NT2/D1 (cell line): Measurements from ENCODE around the gene CPE.
"Not testable (repeated sequence)": the region's sequence is repeated elsewhere in the genome, so short reads cannot be mapped to it uniquely, and the experiment has no call there.

Experiments
- DNase-seq: peaks from one replicate; pipeline ENCODE4 v3.0.0-alpha.2; 2011; ENCODE audit warnings: low read depth, low spot score
- H3K27me3 ChIP-seq: 2 replicates; pipeline ENCODE4 v1.6.0; 2011; ENCODE audit warnings: mild to moderate bottlenecking; ENCODE audit not compliant: insufficient read length, insufficient read depth
- H3K36me3 ChIP-seq: 2 replicates; pipeline ENCODE4 v1.6.1; 2011; ENCODE audit warnings: mild to moderate bottlenecking, low read length, mixed read lengths; ENCODE audit not compliant: insufficient read depth, insufficient read length
- H3K4me1 ChIP-seq: 2 replicates; pipeline ENCODE4 v1.5.1; 2011; ENCODE audit not compliant: insufficient read depth, insufficient read length
- H3K4me3 ChIP-seq: 2 replicates; pipeline ENCODE4 v1.5.1; 2011; ENCODE audit warnings: low read depth; ENCODE audit not compliant: insufficient read length
- H3K9ac ChIP-seq: 2 replicates; pipeline ENCODE4 v1.6.0; 2011; ENCODE audit warnings: low read depth; ENCODE audit not compliant: insufficient read length
- H3K9me3 ChIP-seq: 2 replicates; pipeline ENCODE4 v1.5.1; 2011; ENCODE audit warnings: mild to moderate bottlenecking, low read length; ENCODE audit not compliant: insufficient read depth
- SUZ12 ChIP-seq: IDR thresholded peaks from 2 replicates; pipeline ENCODE4 v1.6.1; 2011; ENCODE audit not compliant: insufficient read length, insufficient read depth; ENCODE audit errors: extremely low read depth
- YY1 ChIP-seq: IDR thresholded peaks from 2 replicates; pipeline ENCODE4 v1.6.1; 2011; ENCODE audit not compliant: insufficient read length, insufficient read depth
- ZNF274 ChIP-seq: IDR thresholded peaks from 2 replicates; pipeline ENCODE4 v1.6.1; 2011; ENCODE audit warnings: mild to moderate bottlenecking, low read depth, low read length

The CPE gene

DNA sequence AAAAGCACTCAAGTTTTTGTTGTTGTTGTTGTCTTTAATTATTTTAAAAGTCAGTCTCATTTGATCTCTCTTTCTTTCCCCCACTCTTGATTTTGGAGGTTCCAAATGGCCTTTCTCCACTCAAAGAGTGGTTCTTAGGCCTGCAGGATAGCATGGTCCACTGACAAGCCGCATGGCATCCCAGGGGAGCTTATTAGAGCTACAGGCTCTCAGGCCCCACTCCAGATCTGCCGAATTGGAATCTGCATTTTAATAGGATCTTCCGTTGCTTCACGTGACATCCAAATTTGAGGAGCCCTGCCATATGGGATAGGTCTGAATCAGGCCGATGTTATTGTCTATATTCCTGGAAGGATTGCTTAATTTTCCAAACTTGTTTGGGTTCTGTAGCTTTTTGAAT, 72.1 kb downstream of the CPE start:
- no peaks in the 10 kb centered on the region for H3K9me3 ChIP-seq
- no peak for DNase-seq
- no peaks in the 10 kb centered on the region for H3K4me1 ChIP-seq
- TF ChIP-seq ZNF274 (no peak), SUZ12 (no peak), YY1 (no peak)
- no peaks in the 10 kb centered on the region for H3K27me3 ChIP-seq
- no peak overlapping the region for H3K9ac ChIP-seq
- no peak overlapping the region for H3K4me3 ChIP-seq
- no peaks in the 10 kb centered on the region for H3K36me3 ChIP-seq

GRCh38 chr4:165453140-165453539, 74.3 kb downstream of the CPE start:
- not testable (repeated sequence) for DNase-seq, H3K27me3 ChIP-seq, H3K9ac ChIP-seq, H3K4me1 ChIP-seq, H3K36me3 ChIP-seq, H3K4me3 ChIP-seq, H3K9me3 ChIP-seq

GRCh38 chr4:165454426-165454825, 75.6 kb downstream of the CPE start:
- H3K4me3 ChIP-seq = no peak overlapping the region
- H3K36me3 ChIP-seq = no peaks in the 10 kb centered on the region
- no peaks in the 10 kb centered on the region for H3K27me3 ChIP-seq
- DNase-seq = no peak
- no peaks in the 10 kb centered on the region for H3K9me3 ChIP-seq
- TF ChIP-seq YY1 = no peak
- no peak for TF ChIP-seq SUZ12
- no peak for TF ChIP-seq ZNF274
- H3K4me1 ChIP-seq = no peaks in the 10 kb centered on the region
- no peak overlapping the region for H3K9ac ChIP-seq

- Histone ChIP-seq H3K4me3 (no peak overlapping the region), H3K9ac (no peak overlapping the region), H3K36me3 (no peaks in the 10 kb centered on the region), H3K4me1 (no peaks in the 10 kb centered on the region), H3K27me3 (no peaks in the 10 kb centered on the region), H3K9me3 (no peaks in the 10 kb centered on the region)
- no peak for DNase-seq
- no peak for TF ChIP-seq ZNF274
- TF ChIP-seq YY1 = no peak
- no peak for TF ChIP-seq SUZ12
These were observed 79.0 kb downstream of the CPE start for GRCh38 chr4:165457793-165458192.

- H3K4me1 ChIP-seq = no peaks in the 10 kb centered on the region
- H3K4me3 ChIP-seq = no peak overlapping the region
- H3K9ac ChIP-seq = no peak overlapping the region
- no peak for TF ChIP-seq SUZ12
- TF ChIP-seq ZNF274 = no peak
- no peak for TF ChIP-seq YY1
- H3K27me3 ChIP-seq = no peaks in the 10 kb centered on the region
- H3K36me3 ChIP-seq = no peaks in the 10 kb centered on the region
- no peak for DNase-seq
- H3K9me3 ChIP-seq = no peaks in the 10 kb centered on the region
These were observed 79.7 kb downstream of the CPE start for GRCh38 chr4:165458471-165458870.

DNA sequence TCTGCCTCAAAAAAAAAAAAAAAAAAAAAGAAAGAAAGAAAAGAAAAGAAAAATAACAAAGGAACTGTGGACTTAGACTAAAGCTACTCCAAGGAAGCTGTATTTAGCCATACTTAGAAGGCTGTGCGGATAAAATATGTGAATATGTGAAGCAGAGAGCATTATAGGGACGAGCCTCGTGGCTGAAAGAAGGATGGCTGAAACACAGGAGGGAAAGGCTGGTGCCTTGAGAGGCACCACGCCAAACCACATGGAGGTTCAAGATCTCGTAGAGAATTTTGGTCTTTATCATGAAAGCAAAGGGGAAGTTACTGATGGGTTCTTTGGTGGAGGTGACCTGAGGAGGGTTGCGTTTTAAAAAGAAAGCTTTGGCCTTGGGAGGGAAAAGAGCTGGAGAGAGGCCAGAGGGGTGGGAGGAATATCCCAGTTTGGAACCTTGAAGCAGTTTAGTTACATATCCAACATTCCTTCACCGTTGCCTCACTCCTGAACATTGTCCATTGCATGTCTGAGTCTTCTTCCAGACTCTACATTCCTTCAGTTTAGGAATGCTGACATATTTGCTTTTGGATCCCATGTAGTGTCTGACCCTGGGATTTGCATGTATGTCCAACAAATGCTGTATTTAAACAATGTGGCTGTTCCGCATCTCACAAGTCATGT, 82.5 kb downstream of the CPE start:
- H3K4me1 ChIP-seq = no peaks in the 10 kb centered on the region
- no peak for TF ChIP-seq SUZ12
- H3K27me3 ChIP-seq = no peaks in the 10 kb centered on the region
- H3K9ac ChIP-seq = no peak overlapping the region
- DNase-seq = no peak
- H3K9me3 ChIP-seq = no peaks in the 10 kb centered on the region
- H3K36me3 ChIP-seq = no peaks in the 10 kb centered on the region
- H3K4me3 ChIP-seq = no peak overlapping the region

- DNase-seq = no peak
- no peak for TF ChIP-seq SUZ12
- TF ChIP-seq YY1 = no peak
- TF ChIP-seq ZNF274 = no peak
- no peaks in the 10 kb centered on the region for H3K36me3 ChIP-seq
- H3K4me3 ChIP-seq = no peak overlapping the region
- no peak overlapping the region for H3K9ac ChIP-seq
- H3K4me1 ChIP-seq = no peaks in the 10 kb centered on the region
- no peaks in the 10 kb centered on the region for H3K9me3 ChIP-seq
- H3K27me3 ChIP-seq = no peaks in the 10 kb centered on the region
These were observed 83.2 kb downstream of the CPE start for GRCh38 chr4:165462009-165462408.

- no peaks in the 10 kb centered on the region for H3K4me1 ChIP-seq
- H3K9ac ChIP-seq = no peak overlapping the region
- H3K9me3 ChIP-seq = no peaks in the 10 kb centered on the region
- H3K27me3 ChIP-seq = no peaks in the 10 kb centered on the region
- no peak for DNase-seq
- TF ChIP-seq ZNF274 (no peak), SUZ12 (no peak)
- no peak overlapping the region for H3K4me3 ChIP-seq
- peaks cover 4% of the 10 kb centered on the region for H3K36me3 ChIP-seq
These were observed 85.6 kb downstream of the CPE start for GRCh38 chr4:165464376-165464775.
